Neural cell (in vitro differentiated cells): Measurements from ENCODE around the gene ZDHHC8. TPM values are rescaled to one million over a fixed set of nuclear protein-coding genes. Genes with fewer than 3 reads are reported as not detected.

Experiments
- H2AFZ ChIP-seq: fragments of 200-600, 300-800 bp; sonication (generic), shearing (Covaris generic); 2 replicates; pipeline ENCODE4 v1.6.0; 2014; ENCODE audit warnings: low read depth, mild to moderate bottlenecking, antibody characterized with exemption, low read length, moderate library complexity
- H3F3A ChIP-seq: fragments of 200-600 bp; shearing (Covaris generic); 2 replicates; pipeline ENCODE4 v1.6.1; 2016; ENCODE audit warnings: mild to moderate bottlenecking, moderate library complexity, mixed read lengths, antibody characterized with exemption, low read length; ENCODE audit not compliant: insufficient read depth, poor library complexity, severe bottlenecking
- H3K27ac ChIP-seq: fragments of 200-600, 300-800 bp; sonication (generic), shearing (Covaris generic); 2 replicates; pipeline ENCODE4 v1.5.1; 2014; ENCODE audit warnings: mild to moderate bottlenecking, low read length, moderate library complexity
- H3K27me3 ChIP-seq: fragments of 300-800, 200-600 bp; sonication (generic), shearing (Covaris generic); 2 replicates; pipeline ENCODE4 v1.6.0; 2014; ENCODE audit warnings: mild to moderate bottlenecking, low read depth, low read length, moderate library complexity; ENCODE audit not compliant: insufficient read depth
- H3K36me3 ChIP-seq: fragments of 300-800, 200-600 bp; sonication (generic), shearing (Covaris generic); 2 replicates; pipeline ENCODE4 v1.5.1; 2014; ENCODE audit warnings: mild to moderate bottlenecking, antibody characterized with exemption, low read length, moderate library complexity; ENCODE audit not compliant: insufficient read depth
- H3K4me2 ChIP-seq: fragments of 300-800, 200-600 bp; sonication (generic), shearing (Covaris generic); 2 replicates; pipeline ENCODE4 v1.6.0; 2014; ENCODE audit warnings: mild to moderate bottlenecking, low read length
- H3K4me3 ChIP-seq: fragments of 300-800, 200-600 bp; sonication (generic), shearing (Covaris generic); 2 replicates; pipeline ENCODE4 v1.5.1; 2014; ENCODE audit warnings: mild to moderate bottlenecking, low read length, moderate library complexity
- H3K79me2 ChIP-seq: fragments of 200-600 bp; shearing (Covaris generic); replicated peaks from 2 replicates; pipeline ENCODE4 v1.6.0; 2014; ENCODE audit warnings: mild to moderate bottlenecking, low read length, moderate library complexity; ENCODE audit not compliant: insufficient read depth
- H3K9ac ChIP-seq: fragments of 300-800, 200-600 bp; sonication (generic), shearing (Covaris generic); 2 replicates; pipeline ENCODE4 v1.6.1; 2016; ENCODE audit warnings: mild to moderate bottlenecking, low read length, mixed read lengths
- H3K9me2 ChIP-seq: fragments of 200-600 bp; shearing (Covaris generic); 2 replicates; pipeline ENCODE4 v1.6.1; 2016; ENCODE audit warnings: mild to moderate bottlenecking, low read length, mixed read lengths; ENCODE audit not compliant: insufficient read depth
- H3K9me3 ChIP-seq: fragments of 200-600, 300-800 bp; sonication (generic), shearing (Covaris generic); 2 replicates; pipeline ENCODE4 v1.6.1; 2016; ENCODE audit warnings: mild to moderate bottlenecking, mixed run types, low read length, moderate library complexity, mixed read lengths
- H4K20me1 ChIP-seq: fragments of 200-600 bp; shearing (Covaris generic); 2 replicates; pipeline ENCODE4 v1.6.1; 2016; ENCODE audit warnings: mild to moderate bottlenecking, mixed run types; ENCODE audit not compliant: insufficient read depth
- EP300 ChIP-seq: fragments of 450-650 bp; conservative IDR thresholded peaks from 2 replicates; pipeline ENCODE4 v1.6.1; 2014; ENCODE audit warnings: antibody characterized with exemption, mild to moderate bottlenecking, moderate library complexity; ENCODE audit not compliant: poor library complexity, severe bottlenecking
- EZH2 ChIP-seq: fragments of 200-600, 300-800 bp; shearing (Covaris generic), sonication (generic); IDR thresholded peaks from 2 replicates; pipeline ENCODE4 v1.6.1; 2014; ENCODE audit warnings: antibody characterized with exemption, low read length, borderline replicate concordance, mild to moderate bottlenecking; ENCODE audit not compliant: insufficient read depth, poor library complexity, severe bottlenecking
- MXI1 ChIP-seq: fragments of 450-650 bp; conservative IDR thresholded peaks from 2 replicates; pipeline ENCODE4 v1.6.1; 2014; ENCODE audit warnings: antibody characterized with exemption, mild to moderate bottlenecking; ENCODE audit not compliant: poor library complexity, severe bottlenecking
- POLR2AphosphoS5 ChIP-seq: IDR thresholded peaks from 2 replicates; pipeline ENCODE4 v1.6.1; 2012
- RAD21 ChIP-seq: fragments of 450-650 bp; conservative IDR thresholded peaks from 2 replicates; pipeline ENCODE4 v1.6.1; 2014; ENCODE audit warnings: antibody characterized with exemption, mild to moderate bottlenecking, moderate library complexity
- SMC3 ChIP-seq: fragments of 450-650 bp; conservative IDR thresholded peaks from 2 replicates; pipeline ENCODE4 v1.6.1; 2014; ENCODE audit warnings: antibody characterized with exemption, mild to moderate bottlenecking, moderate library complexity; ENCODE audit not compliant: poor library complexity
- TAF1 ChIP-seq: IDR thresholded peaks from 2 replicates; pipeline ENCODE4 v1.6.1; 2012; ENCODE audit warnings: low read depth
- polyA plus RNA-seq: library from polyadenylated mRNA; depleted of rRNA; stranded (reverse); fragments of >200 nt; gene quantifications from 2 replicates; pipeline ENCODE4 v1.2.3, GENCODE V29; 2014
- TF ChIP-seq, protein P1 (sequence below): fragments of 450-650 bp; IDR thresholded peaks from 2 replicates; pipeline ENCODE4 v1.5.1; 2014; ENCODE audit warnings: antibody characterized with exemption, mild to moderate bottlenecking, moderate library complexity; ENCODE audit not compliant: poor library complexity, severe bottlenecking
- TF ChIP-seq, protein P2 (sequence below): IDR thresholded peaks from 2 replicates; pipeline ENCODE4 v1.6.1; 2012; ENCODE audit warnings: borderline replicate concordance

ZDHHC8 gene
- polyA plus RNA-seq, 1 donor from 2014 or later, result 4.5 TPM

DNA sequence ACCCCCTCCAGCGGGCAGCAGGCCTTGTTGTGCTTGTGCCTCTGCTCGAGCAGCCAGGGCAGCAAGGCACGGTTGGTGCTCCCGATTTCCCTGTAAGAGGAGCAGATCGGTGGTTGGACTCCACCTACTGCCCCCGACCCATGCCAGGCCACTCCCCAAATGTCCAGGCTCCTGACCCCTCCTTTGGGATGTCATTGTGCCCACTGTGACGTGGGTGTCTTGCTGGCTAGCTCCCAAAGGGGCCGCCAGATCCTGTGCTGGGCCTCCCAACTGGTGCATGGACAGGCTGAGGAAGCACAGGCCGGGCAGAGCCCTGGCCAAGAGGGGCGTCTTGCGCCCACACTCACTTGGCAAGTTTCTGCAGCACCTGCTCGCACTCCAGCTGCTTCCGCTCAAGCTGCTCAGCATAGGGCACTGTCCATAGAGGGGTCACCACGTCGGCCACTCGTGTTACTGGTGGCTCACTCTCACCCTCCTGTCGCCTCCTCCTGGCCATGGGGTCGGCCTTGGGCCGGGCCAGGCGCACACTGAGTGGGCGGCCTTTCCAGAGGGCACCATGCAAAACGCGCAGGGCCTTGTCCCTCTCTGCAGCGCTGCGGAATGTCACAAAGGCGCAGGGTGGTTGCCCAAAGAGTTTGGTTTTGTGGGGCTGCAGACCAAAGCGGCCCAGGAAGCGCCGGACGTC, 15.8 kb upstream of the ZDHHC8 start, which contains the start of gene RANBP1:
RANBP1 (plus strand) TSS at position 414 of the 685 bp plus-strand sequence; CDS start at position 495, 81 bp downstream.
- peak within 1 kb of the TSS; percentile 78 for H3K27ac ChIP-seq
- H3K9ac ChIP-seq, result peak within 1 kb of the TSS; percentile 93
- TF ChIP-seq POLR2AphosphoS5 (no peak), RAD21 (no peak), EZH2 (no peak), TAF1 (no peak), MXI1 (no peak), SMC3 (no peak)
- TF ChIP-seq, protein P1, sequence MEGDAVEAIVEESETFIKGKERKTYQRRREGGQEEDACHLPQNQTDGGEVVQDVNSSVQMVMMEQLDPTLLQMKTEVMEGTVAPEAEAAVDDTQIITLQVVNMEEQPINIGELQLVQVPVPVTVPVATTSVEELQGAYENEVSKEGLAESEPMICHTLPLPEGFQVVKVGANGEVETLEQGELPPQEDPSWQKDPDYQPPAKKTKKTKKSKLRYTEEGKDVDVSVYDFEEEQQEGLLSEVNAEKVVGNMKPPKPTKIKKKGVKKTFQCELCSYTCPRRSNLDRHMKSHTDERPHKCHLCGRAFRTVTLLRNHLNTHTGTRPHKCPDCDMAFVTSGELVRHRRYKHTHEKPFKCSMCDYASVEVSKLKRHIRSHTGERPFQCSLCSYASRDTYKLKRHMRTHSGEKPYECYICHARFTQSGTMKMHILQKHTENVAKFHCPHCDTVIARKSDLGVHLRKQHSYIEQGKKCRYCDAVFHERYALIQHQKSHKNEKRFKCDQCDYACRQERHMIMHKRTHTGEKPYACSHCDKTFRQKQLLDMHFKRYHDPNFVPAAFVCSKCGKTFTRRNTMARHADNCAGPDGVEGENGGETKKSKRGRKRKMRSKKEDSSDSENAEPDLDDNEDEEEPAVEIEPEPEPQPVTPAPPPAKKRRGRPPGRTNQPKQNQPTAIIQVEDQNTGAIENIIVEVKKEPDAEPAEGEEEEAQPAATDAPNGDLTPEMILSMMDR, result no peak
- TF ChIP-seq, protein P2, sequence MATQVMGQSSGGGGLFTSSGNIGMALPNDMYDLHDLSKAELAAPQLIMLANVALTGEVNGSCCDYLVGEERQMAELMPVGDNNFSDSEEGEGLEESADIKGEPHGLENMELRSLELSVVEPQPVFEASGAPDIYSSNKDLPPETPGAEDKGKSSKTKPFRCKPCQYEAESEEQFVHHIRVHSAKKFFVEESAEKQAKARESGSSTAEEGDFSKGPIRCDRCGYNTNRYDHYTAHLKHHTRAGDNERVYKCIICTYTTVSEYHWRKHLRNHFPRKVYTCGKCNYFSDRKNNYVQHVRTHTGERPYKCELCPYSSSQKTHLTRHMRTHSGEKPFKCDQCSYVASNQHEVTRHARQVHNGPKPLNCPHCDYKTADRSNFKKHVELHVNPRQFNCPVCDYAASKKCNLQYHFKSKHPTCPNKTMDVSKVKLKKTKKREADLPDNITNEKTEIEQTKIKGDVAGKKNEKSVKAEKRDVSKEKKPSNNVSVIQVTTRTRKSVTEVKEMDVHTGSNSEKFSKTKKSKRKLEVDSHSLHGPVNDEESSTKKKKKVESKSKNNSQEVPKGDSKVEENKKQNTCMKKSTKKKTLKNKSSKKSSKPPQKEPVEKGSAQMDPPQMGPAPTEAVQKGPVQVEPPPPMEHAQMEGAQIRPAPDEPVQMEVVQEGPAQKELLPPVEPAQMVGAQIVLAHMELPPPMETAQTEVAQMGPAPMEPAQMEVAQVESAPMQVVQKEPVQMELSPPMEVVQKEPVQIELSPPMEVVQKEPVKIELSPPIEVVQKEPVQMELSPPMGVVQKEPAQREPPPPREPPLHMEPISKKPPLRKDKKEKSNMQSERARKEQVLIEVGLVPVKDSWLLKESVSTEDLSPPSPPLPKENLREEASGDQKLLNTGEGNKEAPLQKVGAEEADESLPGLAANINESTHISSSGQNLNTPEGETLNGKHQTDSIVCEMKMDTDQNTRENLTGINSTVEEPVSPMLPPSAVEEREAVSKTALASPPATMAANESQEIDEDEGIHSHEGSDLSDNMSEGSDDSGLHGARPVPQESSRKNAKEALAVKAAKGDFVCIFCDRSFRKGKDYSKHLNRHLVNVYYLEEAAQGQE, result no peak
- no peaks in the 10 kb centered on the region for H3K9me3 ChIP-seq
- peaks cover 6% of the 10 kb centered on the region for H3K36me3 ChIP-seq
- H3K79me2 ChIP-seq, result peaks cover 38% of the 10 kb centered on the region
- H4K20me1 ChIP-seq, result no peaks in the 10 kb centered on the region
- peak within 1 kb of the TSS; percentile 45 for H2AFZ ChIP-seq
- no peaks in the 10 kb centered on the region for H3K9me2 ChIP-seq
- peak within 1 kb of the TSS; percentile 98 for H3K4me3 ChIP-seq
- H3K27me3 ChIP-seq, result no peaks in the 10 kb centered on the region
- no peaks in the 10 kb centered on the region for H3F3A ChIP-seq
- peak within 1 kb of the TSS; percentile 62 for H3K4me2 ChIP-seq

DNA sequence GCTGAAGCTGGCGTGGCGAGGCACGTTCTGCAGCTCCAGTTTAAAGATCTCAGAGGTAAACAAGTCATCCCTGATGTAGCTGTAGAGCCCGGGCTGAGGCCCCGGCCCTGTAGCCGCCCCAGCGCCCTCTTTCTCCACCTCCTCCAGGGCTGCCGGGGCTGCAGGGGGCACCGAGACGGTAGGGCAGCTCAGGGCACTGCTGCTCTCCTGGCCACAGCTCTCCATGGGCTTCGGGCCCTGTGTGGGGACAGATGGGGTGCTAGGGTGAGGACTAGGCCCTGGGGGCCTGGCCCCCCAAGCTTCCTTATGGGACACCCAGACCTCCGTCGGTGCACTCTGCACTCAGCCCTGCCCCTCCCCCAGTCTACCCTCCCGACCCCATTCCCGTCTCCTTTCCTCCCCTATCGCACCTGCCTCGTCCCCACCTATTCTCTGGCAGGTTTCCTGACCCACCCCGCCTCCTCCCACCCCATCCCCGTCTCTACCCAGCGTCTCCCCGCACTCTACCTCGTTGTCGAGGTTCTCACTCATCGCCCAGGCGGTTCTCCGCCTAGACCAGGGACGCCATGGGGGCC, 15.1 kb upstream of the ZDHHC8 start:
- peak overlapping the region; percentile 98 for H3K4me3 ChIP-seq
- peak overlapping the region; percentile 78 for H3K27ac ChIP-seq
- peak overlapping the region; percentile 93 for H3K9ac ChIP-seq
- no peaks in the 10 kb centered on the region for H4K20me1 ChIP-seq
- no peaks in the 10 kb centered on the region for H3F3A ChIP-seq
- H3K9me3 ChIP-seq, result no peaks in the 10 kb centered on the region
- peaks cover 6% of the 10 kb centered on the region for H3K36me3 ChIP-seq
- H3K4me2 ChIP-seq, result peak overlapping the region; percentile 62
- TF ChIP-seq EP300 (no peak), MXI1 (no peak), RAD21 (no peak), EZH2 (no peak)
- TF ChIP-seq, protein P2, result no peak
- TF ChIP-seq, protein P1, result no peak
- no peaks in the 10 kb centered on the region for H3K27me3 ChIP-seq
- peaks cover 38% of the 10 kb centered on the region for H3K79me2 ChIP-seq
- peak overlapping the region; percentile 45 for H2AFZ ChIP-seq
- no peaks in the 10 kb centered on the region for H3K9me2 ChIP-seq
